GM12878 (cell line): ENCODE data around the gene LEFTY1.

ENCODE experiments used
- CHD2 ChIP-seq: IDR thresholded peaks from 2 replicates; pipeline ENCODE4 v1.6.1; 2011; ENCODE audit warnings: low read depth, low read length, improper control_type of control experiment, borderline replicate concordance
- MLLT1 ChIP-seq: fragments of 450-650 bp; IDR thresholded peaks from 2 replicates; pipeline ENCODE4 v1.6.1; 2016; ENCODE audit warnings: mild to moderate bottlenecking
- POLR2A ChIP-seq: IDR thresholded peaks from 2 replicates; pipeline ENCODE4 v1.6.1; 2011; ENCODE audit warnings: low read depth, mild to moderate bottlenecking, low read length
- SP1 ChIP-seq: IDR thresholded peaks from one replicate; pipeline ENCODE4 v1.6.1; 2011; ENCODE audit warnings: low read depth, low read length

- no peak for TF ChIP-seq MLLT1
- no peak for TF ChIP-seq CHD2
- no peak for TF ChIP-seq SP1
- no peak for TF ChIP-seq POLR2A
Observed at GRCh38 chr1:225915538-225915991, 26.6 kb upstream of the LEFTY1 start.
